Transverse colon (tissue), 4 donors: ENCODE results near the gene KIF1B.

Source experiments
- CTCF ChIP-seq, 5 experiments: fragments of 200-600 bp in 3 of 5; fragments of 450-650 bp in 2 of 5; sonication (generic) in 3 of 5; IDR thresholded peaks; 1 replicate in 2 of 5; 2 replicates in 3 of 5; pipeline ENCODE4 v1.5.1; 2016 to 2017; ENCODE audit warnings: antibody characterized with exemption in 5 of 5, inconsistent platforms in 3 of 5, mild to moderate bottlenecking in 2 of 5, moderate library complexity in 1 of 5
- EP300 ChIP-seq: sonication (generic); formaldehyde crosslinking; IDR thresholded peaks from one replicate; pipeline ENCODE4 v1.6.1; 2017; ENCODE audit warnings: antibody characterized with exemption, low read depth
- POLR2A ChIP-seq: fragments of 450-650 bp; IDR thresholded peaks from one replicate; pipeline ENCODE4 v1.6.1; 2016; ENCODE audit warnings: antibody characterized with exemption, mild to moderate bottlenecking, moderate library complexity
- POLR2AphosphoS5 ChIP-seq, 3 donors: sonication (generic); formaldehyde crosslinking; IDR thresholded peaks; one replicate each; pipeline ENCODE4 v1.6.1; 2016; ENCODE audit warnings: antibody characterized with exemption in 3 of 3

- TF ChIP-seq POLR2AphosphoS5 (IDR thresholded peaks at IDR 0.05) (no peak), CTCF (IDR thresholded peaks at IDR 0.05) (no peak), POLR2A (no peak), EP300 (no peak)
These were observed 14.8 kb upstream of the KIF1B start for GRCh38 chr1:10195570-10195969.
